Gastrocnemius medialis (tissue), 4 donors: ENCODE results near the gene RYR2. TPM values are rescaled to one million over a fixed set of nuclear protein-coding genes. Genes with fewer than 3 reads are reported as not detected.

Experiments
- ATAC-seq, 2 donors: fragments of 150-250 bp; one replicate each; pipeline ENCODE4 v1.9.1; 2016
- DNase-seq, 2 donors: peaks; one replicate each; pipeline ENCODE4 v3.0.0-alpha.2; 2019
- H3K27ac ChIP-seq, 4 donors: fragments of 200-600 bp; sonication (generic); 1 replicate in 1 of 4; 2 replicates in 3 of 4; pipeline ENCODE4 v1.5.1; 2016 to 2018; ENCODE audit warnings: mild to moderate bottlenecking in 2 of 4, moderate library complexity in 1 of 4
- H3K27me3 ChIP-seq, 3 donors: fragments of 200-600 bp; sonication (generic) in 2 of 3; 1 replicate in 1 of 3; 2 replicates in 2 of 3; pipeline versions ENCODE4 v1.5.1 to v1.6.0; 2016 to 2019; ENCODE audit warnings: mild to moderate bottlenecking in 1 of 3, moderate library complexity in 1 of 3
- H3K36me3 ChIP-seq, 2 donors: fragments of 200-600 bp; sonication (generic) in 1 of 2; one replicate each; pipeline ENCODE4 v1.5.1; 2017 to 2018
- H3K4me1 ChIP-seq, 2 donors: fragments of 200-600 bp; sonication (generic) in 1 of 2; one replicate each; pipeline ENCODE4 v1.5.1; 2016 to 2017; ENCODE audit warnings: mild to moderate bottlenecking in 2 of 2
- H3K4me3 ChIP-seq, 4 donors: fragments of 200-600 bp; sonication (generic) in 3 of 4; 1 replicate in 1 of 4; 2 replicates in 3 of 4; pipeline ENCODE4 v1.5.1; 2016 to 2019; ENCODE audit warnings: mild to moderate bottlenecking in 2 of 4
- H3K9me3 ChIP-seq, 3 donors: fragments of 200-600 bp; sonication (generic) in 2 of 3; 1 replicate in 1 of 3; 2 replicates in 2 of 3; pipeline ENCODE4 v1.5.1; 2016 to 2019
- CTCF ChIP-seq, 5 experiments: fragments of 450-650 bp in 3 of 5; fragments of 200-600 bp in 2 of 5; sonication (generic) in 2 of 5; IDR thresholded peaks in 4 of 5; conservative IDR thresholded peaks in 1 of 5; 1 replicate in 4 of 5; 2 replicates in 1 of 5; pipeline ENCODE4 v1.5.1; 2016 to 2019; ENCODE audit warnings: antibody characterized with exemption in 5 of 5, mild to moderate bottlenecking in 3 of 5, moderate library complexity in 3 of 5
- POLR2A ChIP-seq, 2 donors: fragments of 450-650 bp; IDR thresholded peaks; one replicate each; pipeline ENCODE4 v1.6.1; 2017; ENCODE audit warnings: antibody characterized with exemption in 2 of 2, mild to moderate bottlenecking in 2 of 2, moderate library complexity in 2 of 2
- in situ Hi-C, 4 donors: fragments of 200-750 bp; cut with MboI; loops; one replicate each; pipeline versions ENCODE4 v1.15.0 to v1.8.0; 2017; ENCODE audit warnings: low sequenced_read_pairs in 4 of 4
- intact Hi-C: fragments of 100-400 bp; cut with DNase I; formaldehyde crosslinking; loops from one replicate; pipeline ENCODE4 v1.15.1; 2023; ENCODE audit warnings: low total_unique reads
- total RNA-seq, 4 donors: library from RNA; depleted of rRNA; stranded (reverse); fragments of >200 nt; gene quantifications; one replicate each; pipeline versions ENCODE4 v1.1.0 to v1.2.3, GENCODE V29; 2016

RYR2 gene
- total RNA-seq, 4 donors from 2014 or later: 0.04 to 0.16 (median 0.07) TPM

GRCh38 chr1:237638555-237638954, 596.6 kb downstream of the RYR2 start:
- H3K9me3 ChIP-seq: no peaks in the 10 kb centered on the region
- no peaks in the 10 kb centered on the region for H3K27me3 ChIP-seq
- ATAC-seq (no peak), DNase-seq (no peak)
- no peaks in the 10 kb centered on the region for H3K36me3 ChIP-seq
- H3K4me3 ChIP-seq: no peak overlapping the region
- in situ Hi-C loops: no loop called here
- intact Hi-C loops: no loop called here
- no peak overlapping the region for H3K27ac ChIP-seq
- TF ChIP-seq POLR2A (IDR thresholded peaks at IDR 0.05) (no peak), CTCF (IDR thresholded peaks at IDR 0.05 in 4 of 5, conservative IDR thresholded peaks at IDR 0.05 in 1 of 5) (no peak)
- H3K4me1 ChIP-seq: no peaks in the 10 kb centered on the region

- ATAC-seq (no peak), DNase-seq (no peak)
- no peaks in the 10 kb centered on the region for H3K36me3 ChIP-seq
- no peak overlapping the region for H3K27ac ChIP-seq
- no peaks in the 10 kb centered on the region for H3K9me3 ChIP-seq
- H3K4me1 ChIP-seq: no peaks in the 10 kb centered on the region
- in situ Hi-C loops (no loop called here), intact Hi-C loops (no loop called here)
- no peaks in the 10 kb centered on the region for H3K27me3 ChIP-seq
- no peak for TF ChIP-seq CTCF (IDR thresholded peaks at IDR 0.05 in 4 of 5, conservative IDR thresholded peaks at IDR 0.05 in 1 of 5)
- no peak for TF ChIP-seq POLR2A (IDR thresholded peaks at IDR 0.05)
- H3K4me3 ChIP-seq: no peak overlapping the region
Observed at GRCh38 chr1:237640011-237640671, 598.2 kb downstream of the RYR2 start.

GRCh38 chr1:237640966-237641365, 599.0 kb downstream of the RYR2 start:
- Histone ChIP-seq H3K27ac (no peak overlapping the region), H3K4me3 (no peak overlapping the region), H3K36me3 (no peaks in the 10 kb centered on the region), H3K9me3 (no peaks in the 10 kb centered on the region), H3K27me3 (no peaks in the 10 kb centered on the region), H3K4me1 (no peaks in the 10 kb centered on the region)
- no peak for TF ChIP-seq CTCF (IDR thresholded peaks at IDR 0.05 in 4 of 5, conservative IDR thresholded peaks at IDR 0.05 in 1 of 5)
- no peak for TF ChIP-seq POLR2A (IDR thresholded peaks at IDR 0.05)
- DNase-seq (no peak), ATAC-seq (no peak)
- intact Hi-C loops: no loop called here
- in situ Hi-C loops: no loop called here

GRCh38 chr1:237650809-237651208, 608.8 kb downstream of the RYR2 start:
- Histone ChIP-seq H3K27ac (no peak overlapping the region), H3K36me3 (no peaks in the 10 kb centered on the region), H3K9me3 (no peaks in the 10 kb centered on the region), H3K27me3 (no peaks in the 10 kb centered on the region), H3K4me3 (no peak overlapping the region), H3K4me1 (no peaks in the 10 kb centered on the region)
- TF ChIP-seq POLR2A (IDR thresholded peaks at IDR 0.05): no peak
- TF ChIP-seq CTCF (IDR thresholded peaks at IDR 0.05 in 4 of 5, conservative IDR thresholded peaks at IDR 0.05 in 1 of 5): no peak
- ATAC-seq (no peak), DNase-seq (no peak)
- in situ Hi-C loops (no loop called here), intact Hi-C loops (no loop called here)

- ATAC-seq (no peak), DNase-seq (no peak)
- Histone ChIP-seq H3K9me3 (no peaks in the 10 kb centered on the region), H3K36me3 (no peaks in the 10 kb centered on the region), H3K4me1 (no peaks in the 10 kb centered on the region), H3K4me3 (no peak overlapping the region), H3K27me3 (no peaks in the 10 kb centered on the region), H3K27ac (no peak overlapping the region)
- in situ Hi-C loops: no loop called here
- intact Hi-C loops: no loop called here
- TF ChIP-seq CTCF (IDR thresholded peaks at IDR 0.05 in 4 of 5, conservative IDR thresholded peaks at IDR 0.05 in 1 of 5) (no peak), POLR2A (IDR thresholded peaks at IDR 0.05) (no peak)
Observed at GRCh38 chr1:237655778-237656177, 613.8 kb downstream of the RYR2 start.
